GM23338 (cell line): Measurements from ENCODE around the gene PLAAT3.
A peak's percentile ranks its signal among the peaks of the same experiment; 100 is the strongest.

ENCODE experiments used
- POLR2AphosphoS5 ChIP-seq: IDR thresholded peaks from 2 replicates; pipeline ENCODE4 v1.6.1; 2016; ENCODE audit warnings: antibody characterized with exemption, low read depth
- TF ChIP-seq, protein P1 (sequence below), 2 experiments: fragments of 200-600 bp in 1 of 2; sonication (generic) in 1 of 2; conservative IDR thresholded peaks; 2 replicates each; pipeline versions ENCODE4 v1.5.1 to v1.6.1; 2016 to 2017; ENCODE audit warnings: antibody characterized with exemption in 2 of 2, low read depth in 2 of 2, mild to moderate bottlenecking in 2 of 2, moderate library complexity in 1 of 2

DNA sequence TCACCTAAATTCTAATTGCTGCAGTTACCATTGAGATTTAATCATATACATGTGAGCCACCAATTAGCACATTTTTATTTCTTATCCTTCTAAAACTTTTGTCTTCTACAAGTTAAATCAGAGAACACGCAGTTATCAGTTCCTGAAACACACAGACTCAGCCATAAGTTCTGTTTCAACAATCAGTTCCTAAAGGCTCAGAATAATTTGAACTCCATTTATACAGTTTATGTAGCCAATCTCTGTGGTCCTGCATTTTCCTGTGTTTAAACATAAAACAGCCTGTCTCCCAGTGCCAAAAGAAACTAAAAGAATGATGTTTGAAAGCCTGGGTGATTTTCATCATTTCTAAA is 2.9 kb downstream of the PLAAT3 start:
- TF ChIP-seq, protein P1, sequence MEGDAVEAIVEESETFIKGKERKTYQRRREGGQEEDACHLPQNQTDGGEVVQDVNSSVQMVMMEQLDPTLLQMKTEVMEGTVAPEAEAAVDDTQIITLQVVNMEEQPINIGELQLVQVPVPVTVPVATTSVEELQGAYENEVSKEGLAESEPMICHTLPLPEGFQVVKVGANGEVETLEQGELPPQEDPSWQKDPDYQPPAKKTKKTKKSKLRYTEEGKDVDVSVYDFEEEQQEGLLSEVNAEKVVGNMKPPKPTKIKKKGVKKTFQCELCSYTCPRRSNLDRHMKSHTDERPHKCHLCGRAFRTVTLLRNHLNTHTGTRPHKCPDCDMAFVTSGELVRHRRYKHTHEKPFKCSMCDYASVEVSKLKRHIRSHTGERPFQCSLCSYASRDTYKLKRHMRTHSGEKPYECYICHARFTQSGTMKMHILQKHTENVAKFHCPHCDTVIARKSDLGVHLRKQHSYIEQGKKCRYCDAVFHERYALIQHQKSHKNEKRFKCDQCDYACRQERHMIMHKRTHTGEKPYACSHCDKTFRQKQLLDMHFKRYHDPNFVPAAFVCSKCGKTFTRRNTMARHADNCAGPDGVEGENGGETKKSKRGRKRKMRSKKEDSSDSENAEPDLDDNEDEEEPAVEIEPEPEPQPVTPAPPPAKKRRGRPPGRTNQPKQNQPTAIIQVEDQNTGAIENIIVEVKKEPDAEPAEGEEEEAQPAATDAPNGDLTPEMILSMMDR (conservative IDR thresholded peaks at IDR 0.05; ENCODE audit: low read depth in 2 of 2): peak in 1 of 2 experiments; percentile 31; a peak in 2 of 4 replicates
- no peak for TF ChIP-seq POLR2AphosphoS5
